Astrocyte of the cerebellum (primary cell): ENCODE results near the gene ATP13A1.

Experiments
- DNase-seq: peaks from one replicate; pipeline ENCODE4 v3.0.0-alpha.2; 2011; ENCODE audit warnings: low read depth
- H3K4me3 ChIP-seq: 2 replicates; pipeline ENCODE4 v1.5.1; 2011; ENCODE audit warnings: mild to moderate bottlenecking, low read depth, low read length, moderate library complexity
- in situ Hi-C: cut with HindIII; loops from 2 replicates; pipeline ENCODE4 v1.10.0; 2017; ENCODE audit warnings: low sequenced_read_pairs
- TF ChIP-seq, protein P1 (sequence below): IDR thresholded peaks from 2 replicates; pipeline ENCODE4 v1.5.1; 2012; ENCODE audit warnings: low read length, low read depth, moderate library complexity, mild to moderate bottlenecking; ENCODE audit errors: missing control alignments

ATP13A1 gene

GRCh38 chr19:19623383-19623782 is 40.1 kb downstream of the ATP13A1 start:
- DNase-seq: no peak
- in situ Hi-C loops: no loop called here
- H3K4me3 ChIP-seq: no peak overlapping the region
- TF ChIP-seq, protein P1, sequence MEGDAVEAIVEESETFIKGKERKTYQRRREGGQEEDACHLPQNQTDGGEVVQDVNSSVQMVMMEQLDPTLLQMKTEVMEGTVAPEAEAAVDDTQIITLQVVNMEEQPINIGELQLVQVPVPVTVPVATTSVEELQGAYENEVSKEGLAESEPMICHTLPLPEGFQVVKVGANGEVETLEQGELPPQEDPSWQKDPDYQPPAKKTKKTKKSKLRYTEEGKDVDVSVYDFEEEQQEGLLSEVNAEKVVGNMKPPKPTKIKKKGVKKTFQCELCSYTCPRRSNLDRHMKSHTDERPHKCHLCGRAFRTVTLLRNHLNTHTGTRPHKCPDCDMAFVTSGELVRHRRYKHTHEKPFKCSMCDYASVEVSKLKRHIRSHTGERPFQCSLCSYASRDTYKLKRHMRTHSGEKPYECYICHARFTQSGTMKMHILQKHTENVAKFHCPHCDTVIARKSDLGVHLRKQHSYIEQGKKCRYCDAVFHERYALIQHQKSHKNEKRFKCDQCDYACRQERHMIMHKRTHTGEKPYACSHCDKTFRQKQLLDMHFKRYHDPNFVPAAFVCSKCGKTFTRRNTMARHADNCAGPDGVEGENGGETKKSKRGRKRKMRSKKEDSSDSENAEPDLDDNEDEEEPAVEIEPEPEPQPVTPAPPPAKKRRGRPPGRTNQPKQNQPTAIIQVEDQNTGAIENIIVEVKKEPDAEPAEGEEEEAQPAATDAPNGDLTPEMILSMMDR: no peak

GRCh38 chr19:19619849-19620210 is 43.6 kb downstream of the ATP13A1 start:
- DNase-seq: no peak
- TF ChIP-seq, protein P1: no peak
- no peak overlapping the region for H3K4me3 ChIP-seq
- in situ Hi-C loops: no loop called here

DNA sequence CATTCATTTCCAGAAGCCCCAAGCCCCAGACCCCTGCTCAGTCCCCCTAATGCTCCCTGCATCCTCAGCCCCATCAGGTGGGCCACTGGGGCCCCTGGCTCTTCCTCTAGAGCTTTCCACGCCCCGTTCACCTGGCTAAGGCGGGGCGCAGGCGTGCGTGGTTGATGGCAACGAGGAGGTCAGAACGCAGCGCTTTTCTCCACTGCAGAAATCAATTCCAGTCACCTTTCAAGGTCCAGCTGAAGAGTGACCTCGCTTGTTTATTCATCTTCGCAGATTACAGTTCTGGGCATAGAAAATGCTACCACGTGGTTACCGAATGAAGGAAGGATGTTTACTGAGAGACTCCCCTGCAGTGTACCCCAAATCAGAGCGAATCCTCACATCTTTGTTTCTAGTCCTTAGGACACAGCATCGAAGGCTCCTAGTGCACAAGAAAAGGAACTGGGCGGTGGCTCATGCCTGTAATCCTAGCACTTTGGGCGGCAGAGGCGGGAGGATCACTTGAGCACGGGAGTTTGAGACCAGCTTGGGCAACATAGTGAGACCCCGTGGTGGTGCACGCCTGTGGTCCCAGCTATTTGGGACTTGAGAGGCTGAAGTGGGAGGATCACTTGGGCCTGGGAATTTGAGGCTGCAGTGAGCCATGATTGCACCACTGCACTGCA is 44.2 kb downstream of the ATP13A1 start:
- no peak for DNase-seq
- H3K4me3 ChIP-seq: peak overlapping the region; percentile 35
- TF ChIP-seq, protein P1: no peak
- in situ Hi-C loops: no loop called here

GRCh38 chr19:19618219-19619051 is 45.0 kb downstream of the ATP13A1 start, which contains the start of gene PBX4:
TSS of gene PBX4 (minus strand) at chr19:19618687. CDS start at chr19:19618629, 58 bp downstream.
- DNase-seq: peak; percentile 63
- in situ Hi-C loops: no loop called here
- H3K4me3 ChIP-seq: peak within 1 kb of the TSS; percentile 35
- TF ChIP-seq, protein P1: no peak

GRCh38 chr19:19615086-19615485 is 48.4 kb downstream of the ATP13A1 start:
- DNase-seq: no peak
- TF ChIP-seq, protein P1: no peak
- in situ Hi-C loops: no loop called here
- H3K4me3 ChIP-seq: no peak overlapping the region

- DNase-seq: no peak
- TF ChIP-seq, protein P1: no peak
- no peak overlapping the region for H3K4me3 ChIP-seq
- in situ Hi-C loops: no loop called here
Measured at GRCh38 chr19:19613506-19613905, 50.0 kb downstream of the ATP13A1 start.
